T-cell (primary cell): ENCODE results near the gene ACSL3. TPM values are rescaled to one million over a fixed set of nuclear protein-coding genes. Genes with fewer than 3 reads are reported as not detected.

Experiments used
- ATAC-seq, 4 experiments: fragments of 200-7000 bp in 3 of 4; fragments of 150-1000 bp in 1 of 4; cut with Tn5 transposase; replicated peaks in 1 of 4; 1 replicate in 3 of 4; 2 replicates in 1 of 4; pipeline ENCODE4 v1.10.0; 2021; ENCODE audit warnings: moderate library complexity in 3 of 4, mild to moderate bottlenecking in 2 of 4, moderate number of reproducible peaks in 1 of 4
- CTCF ChIA-PET, 2 donors: fragments of 300-600 bp; sonication (Branson Sonifier 250); formaldehyde crosslinking; loops; one replicate each; lab custom pipeline; 2022; ENCODE audit warnings: antibody characterized with exemption in 2 of 2; lab: Charles Lee
- POLR2A ChIA-PET, 2 donors: fragments of 300-600 bp; sonication (Branson Sonifier 250); formaldehyde crosslinking; loops; one replicate each; lab custom pipeline; 2022; ENCODE audit warnings: antibody characterized with exemption in 2 of 2; lab: Charles Lee
- DNase-seq, 35 experiments: peaks; one replicate each; pipeline versions ENCODE4 v3.0.0 to v3.0.0-alpha.2; 2013 to 2023
- H3K27ac ChIP-seq: one replicate; pipeline ENCODE4 v1.5.1; 2013; ENCODE audit warnings: low read length
- H3K27me3 ChIP-seq, 2 experiments: replicated peaks in 1 of 2; 1 replicate in 1 of 2; 2 replicates in 1 of 2; pipeline versions ENCODE4 v1.6.1 to v1.7.0; 2013; ENCODE audit warnings: low read length in 1 of 2, mixed read lengths in 1 of 2; ENCODE audit not compliant: control insufficient read depth in 2 of 2, insufficient read depth in 2 of 2; ENCODE audit errors: extremely low read depth in 1 of 2
- H3K36me3 ChIP-seq, 2 donors: 1 replicate in 1 of 2; 2 replicates in 1 of 2; pipeline versions ENCODE4 v1.6.1 to v1.7.0; 2013; ENCODE audit warnings: low read length in 1 of 2; ENCODE audit not compliant: control insufficient read depth in 2 of 2, insufficient read depth in 1 of 2; ENCODE audit errors: extremely low read depth in 1 of 2
- H3K4me1 ChIP-seq, 2 experiments: 1 replicate in 1 of 2; 2 replicates in 1 of 2; pipeline versions ENCODE4 v1.6.1 to v1.7.0; 2013; ENCODE audit warnings: low read length in 2 of 2, mixed read lengths in 1 of 2; ENCODE audit not compliant: insufficient read depth in 2 of 2, control insufficient read depth in 1 of 2; ENCODE audit errors: extremely low read depth in 1 of 2
- H3K4me3 ChIP-seq, 2 donors: 1 replicate in 1 of 2; 2 replicates in 1 of 2; pipeline versions ENCODE4 v1.5.1 to v1.7.0; 2013; ENCODE audit warnings: mild to moderate bottlenecking in 2 of 2, low read length in 1 of 2, moderate library complexity in 1 of 2; ENCODE audit not compliant: control insufficient read depth in 1 of 2; ENCODE audit errors: extremely low read depth in 1 of 2
- H3K9me3 ChIP-seq: 2 replicates; pipeline ENCODE4 v1.7.0; 2013
- H3K27ac Mint-ChIP-seq, 2 donors: one replicate each; pipeline ENCODE4 v1.8.0; 2020 to 2021; ENCODE audit warnings: mild to moderate bottlenecking in 2 of 2, mixed read lengths in 2 of 2
- H3K27me3 Mint-ChIP-seq, 2 donors: one replicate each; pipeline ENCODE4 v1.8.0; 2021 to 2022; ENCODE audit warnings: mixed read lengths in 2 of 2
- H3K36me3 Mint-ChIP-seq: one replicate; pipeline ENCODE4 v1.8.0; 2021; ENCODE audit warnings: mixed read lengths
- H3K4me1 Mint-ChIP-seq, 3 donors: one replicate each; pipeline ENCODE4 v1.8.0; 2020 to 2022; ENCODE audit warnings: mixed read lengths in 3 of 3, mild to moderate bottlenecking in 1 of 3
- H3K4me3 Mint-ChIP-seq, 3 donors: one replicate each; pipeline ENCODE4 v1.8.0; 2020 to 2022; ENCODE audit warnings: mild to moderate bottlenecking in 3 of 3, mixed read lengths in 3 of 3, moderate library complexity in 3 of 3
- H3K9me3 Mint-ChIP-seq, 3 donors: one replicate each; pipeline ENCODE4 v1.8.0; 2020 to 2022; ENCODE audit warnings: mixed read lengths in 3 of 3
- WGBS: methylation state at CpG from one replicate; pipeline ENCODE4 v1.1.5; 2013; ENCODE audit warnings: missing lambda C conversion rate; ENCODE audit not compliant: insufficient coverage; 5-methylcytosine and 5-hydroxymethylcytosine counted together
- total RNA-seq, 35 experiments: library from RNA in 6 of 35; stranded (reverse) in 6 of 35; fragments of 120-200 nt in 1 of 35; gene quantifications; one replicate each; pipeline versions ENCODE4 v1.2.1 to v1.2.4 and lab custom pipeline; 2013 to 2026

The ACSL3 gene
- total RNA-seq, 5 donors from 2014 or later (not counting 1 experiment from before 2014, with no cell fraction given) = 23.9 to 82.4 (median 26.5) TPM

- Histone ChIP-seq H3K4me1 (peaks cover 4 to 10% of the 10 kb centered on the region in 2 experiments), H3K36me3 (peaks cover 0 to 22% of the 10 kb centered on the region in 2 donors), H3K27me3 (no peaks in the 10 kb centered on the region), H3K27ac (no peak overlapping the region), H3K4me3 (no peak overlapping the region), H3K9me3 (no peaks in the 10 kb centered on the region)
- ATAC-seq (no peak), DNase-seq (no peak)
- Mint-ChIP-seq H3K4me1 (peaks cover 38 to 47% (median 45%) of the 10 kb centered on the region in 3 donors), H3K27me3 (no peaks in the 10 kb centered on the region), H3K9me3 (no peaks in the 10 kb centered on the region), H3K36me3 (peaks cover 33% of the 10 kb centered on the region), H3K27ac (no peak overlapping the region), H3K4me3 (no peak overlapping the region)
- ChIA-PET POLR2A (no interaction called here), CTCF (interaction anchor here in 1 of 2 donors (0.6 to 0.7 kb wide), 2 partner anchors 11 to 32 kb away, joined by 3 to 7 read pairs; no protein-coding TSS in a partner anchor)
- WGBS = 86% methylated on average over 4 of the region's 10 CpGs
These were observed 47.1 kb downstream of the ACSL3 start for GRCh38 chr2:222907790-222908441.

GRCh38 chr2:222909286-222909685 is 48.5 kb downstream of the ACSL3 start:
- DNase-seq (no peak), ATAC-seq (peak in 1 of 4 experiments; percentile 46)
- Mint-ChIP-seq H3K27me3 (no peaks in the 10 kb centered on the region), H3K4me3 (no peak overlapping the region), H3K9me3 (no peaks in the 10 kb centered on the region), H3K27ac (peak overlapping the region in 1 of 2 donors; percentile 14), H3K36me3 (peaks cover 33% of the 10 kb centered on the region), H3K4me1 (peaks cover 37 to 58% (median 52%) of the 10 kb centered on the region in 3 donors)
- Histone ChIP-seq H3K4me1 (peaks cover 4 to 10% of the 10 kb centered on the region in 2 experiments), H3K4me3 (no peak overlapping the region), H3K27ac (no peak overlapping the region), H3K9me3 (no peaks in the 10 kb centered on the region), H3K27me3 (no peaks in the 10 kb centered on the region), H3K36me3 (peaks cover 0 to 22% of the 10 kb centered on the region in 2 donors)
- ChIA-PET POLR2A (no interaction called here), CTCF (interaction anchor here (0.9 kb wide), 2 partner anchors 47 to 202 kb away, joined by 3 read pairs; no protein-coding TSS in a partner anchor)
- WGBS = 54% methylated on average over 2 of the region's 3 CpGs

DNA sequence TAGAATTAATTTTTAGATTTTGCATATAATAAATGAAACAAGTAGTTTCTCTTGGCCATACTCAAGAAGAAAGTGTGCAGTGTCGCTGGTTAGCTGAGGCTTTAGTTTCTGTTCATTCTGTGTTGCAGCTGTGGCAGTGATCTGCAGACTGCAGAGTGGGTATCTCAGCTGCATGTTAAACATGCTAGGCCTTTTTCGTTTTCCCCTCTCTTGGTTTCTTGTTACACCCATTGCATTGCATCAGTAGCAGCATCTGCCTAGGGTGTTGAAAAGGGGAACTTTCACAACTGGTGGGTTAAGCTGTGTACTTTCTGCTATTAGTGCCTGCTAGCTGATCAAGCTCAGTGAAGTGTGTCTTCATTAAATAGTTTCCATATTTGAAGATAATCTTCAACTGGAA is 51.3 kb downstream of the ACSL3 start:
- POLR2A ChIA-PET = no interaction called here
- no peak overlapping the region for H3K27ac ChIP-seq
- H3K27me3 Mint-ChIP-seq = no peaks in the 10 kb centered on the region
- H3K27ac Mint-ChIP-seq = no peak overlapping the region
- CTCF ChIA-PET = interaction anchor here in 1 of 2 donors (1.3 kb wide), 1 partner anchor 9 kb away, joined by 8 read pairs; no protein-coding TSS in a partner anchor
- DNase-seq (peak in 1 of 35 experiments; percentile 4), ATAC-seq (no peak)
- peaks cover 29% of the 10 kb centered on the region for H3K36me3 Mint-ChIP-seq
- H3K4me3 Mint-ChIP-seq = no peak overlapping the region
- WGBS = 100% methylated on average over 1 of the region's 2 CpGs
- H3K9me3 ChIP-seq = no peaks in the 10 kb centered on the region
- H3K4me1 Mint-ChIP-seq = peaks cover 34 to 39% (median 38%) of the 10 kb centered on the region in 3 donors
- H3K9me3 Mint-ChIP-seq = no peaks in the 10 kb centered on the region
- H3K27me3 ChIP-seq = no peaks in the 10 kb centered on the region
- H3K36me3 ChIP-seq = peaks cover 4 to 22% of the 10 kb centered on the region in 2 donors
- peak overlapping the region in 1 of 2 donors; percentile 15 for H3K4me3 ChIP-seq
- H3K4me1 ChIP-seq = peaks cover 4 to 10% of the 10 kb centered on the region in 2 experiments

DNA sequence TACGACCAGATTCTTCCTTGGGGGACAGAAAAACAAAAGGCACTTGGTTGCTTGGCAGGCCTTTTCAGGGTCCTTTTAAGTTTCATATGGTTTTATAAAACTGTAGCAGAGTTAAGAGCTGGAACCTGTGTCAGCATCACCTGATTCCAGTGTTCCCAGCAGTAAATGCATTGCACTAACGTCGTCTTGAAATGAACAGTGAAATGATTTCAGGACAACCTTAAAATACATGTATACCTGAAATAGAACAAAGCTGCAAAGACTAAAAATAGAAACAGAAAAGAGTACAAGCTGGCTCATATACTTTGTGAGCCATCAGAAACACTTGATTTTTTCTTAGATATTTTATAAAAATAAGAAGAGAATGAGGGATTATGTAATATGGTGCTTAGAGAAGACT is 51.9 kb downstream of the ACSL3 start:
- ChIA-PET CTCF (interaction anchor here (0.6 to 0.9 kb wide), 2 partner anchors 62 to 222 kb away, joined by 3 read pairs; no protein-coding TSS in a partner anchor), POLR2A (no interaction called here)
- H3K27me3 ChIP-seq = no peaks in the 10 kb centered on the region
- Mint-ChIP-seq H3K27me3 (no peaks in the 10 kb centered on the region), H3K4me1 (peaks cover 30 to 34% (median 34%) of the 10 kb centered on the region in 3 donors), H3K36me3 (peaks cover 29% of the 10 kb centered on the region), H3K27ac (no peak overlapping the region), H3K9me3 (no peaks in the 10 kb centered on the region), H3K4me3 (no peak overlapping the region)
- no peak overlapping the region for H3K4me3 ChIP-seq
- DNase-seq = no peak
- ATAC-seq = no peak
- H3K4me1 ChIP-seq = peaks cover 4 to 10% of the 10 kb centered on the region in 2 experiments
- WGBS = 100% methylated on average over 1 of the region's 3 CpGs
- no peaks in the 10 kb centered on the region for H3K9me3 ChIP-seq
- H3K27ac ChIP-seq = no peak overlapping the region
- H3K36me3 ChIP-seq = peaks cover 4 to 19% of the 10 kb centered on the region in 2 donors

- Histone ChIP-seq H3K4me3 (no peak overlapping the region), H3K9me3 (no peaks in the 10 kb centered on the region), H3K27me3 (no peaks in the 10 kb centered on the region), H3K36me3 (peaks cover 7 to 22% of the 10 kb centered on the region in 2 donors), H3K27ac (no peak overlapping the region), H3K4me1 (no peaks in the 10 kb centered on the region)
- Mint-ChIP-seq H3K9me3 (no peaks in the 10 kb centered on the region), H3K4me1 (peaks cover 17 to 20% (median 20%) of the 10 kb centered on the region in 3 donors), H3K4me3 (no peak overlapping the region), H3K27me3 (no peaks in the 10 kb centered on the region), H3K36me3 (peaks cover 25% of the 10 kb centered on the region), H3K27ac (no peak overlapping the region)
- ATAC-seq (no peak), DNase-seq (no peak)
- ChIA-PET CTCF (interaction anchor here in 1 of 2 donors (1.1 kb wide), 1 partner anchor 23 kb away, joined by 4 read pairs; no protein-coding TSS in a partner anchor), POLR2A (no interaction called here)
- WGBS = 100% methylated on average over 1 of the region's 7 CpGs
These were observed 54.5 kb downstream of the ACSL3 start for GRCh38 chr2:222915092-222915957.
